HepG2 (cell line): ENCODE results near the gene HPS3. TPM values are rescaled to one million over a fixed set of nuclear protein-coding genes. Genes with fewer than 3 reads are reported as not detected.

ENCODE experiments used
- ARID4A ChIP-seq: sonication (generic); formaldehyde crosslinking; IDR thresholded peaks from 2 replicates; pipeline ENCODE4 v1.5.0; 2020; ENCODE audit warnings: mild to moderate bottlenecking, missing genetic modification reagents, borderline replicate concordance
- CREB3 ChIP-seq: sonication (generic); formaldehyde crosslinking; IDR thresholded peaks from 2 replicates; pipeline ENCODE4 v1.5.0; 2020; ENCODE audit warnings: missing genetic modification reagents
- DPF2 ChIP-seq: sonication (generic); formaldehyde crosslinking; IDR thresholded peaks from 2 replicates; pipeline ENCODE4 v1.4.0; 2020; ENCODE audit warnings: mild to moderate bottlenecking, low read depth, missing genetic modification reagents, borderline replicate concordance
- FOXK2 ChIP-seq: fragments of 450-650 bp; IDR thresholded peaks from 2 replicates; pipeline ENCODE4 v1.6.1; 2016
- FOXP4 ChIP-seq: sonication (generic); formaldehyde crosslinking; IDR thresholded peaks from 2 replicates; pipeline ENCODE4 v1.4.0; 2020; ENCODE audit warnings: missing genetic modification reagents
- HNF1A ChIP-seq, 2 experiments: sonication (generic) in 1 of 2; formaldehyde crosslinking in 1 of 2; IDR thresholded peaks; 2 replicates each; pipeline versions ENCODE4 v1.4.0 to v1.6.1; 2016 to 2020; ENCODE audit warnings: borderline replicate concordance in 1 of 2, low read depth in 1 of 2, mild to moderate bottlenecking in 1 of 2, missing genetic modification reagents in 1 of 2
- LCORL ChIP-seq, 2 experiments: fragments of 450-650 bp in 1 of 2; sonication (generic) in 1 of 2; formaldehyde crosslinking in 1 of 2; IDR thresholded peaks; 2 replicates each; pipeline versions ENCODE4 v1.5.0 to v1.6.1; 2017 to 2020; ENCODE audit warnings: antibody characterized with exemption in 1 of 2, missing genetic modification reagents in 1 of 2
- MAF1 ChIP-seq: sonication (generic); formaldehyde crosslinking; IDR thresholded peaks from 2 replicates; pipeline ENCODE4 v1.5.0; 2020; ENCODE audit warnings: missing genetic modification reagents, borderline replicate concordance
- MTF2 ChIP-seq: sonication (generic); formaldehyde crosslinking; IDR thresholded peaks from 2 replicates; pipeline ENCODE4 v1.5.0; 2020; ENCODE audit warnings: missing genetic modification reagents, borderline replicate concordance
- YEATS4 ChIP-seq: sonication (generic); formaldehyde crosslinking; IDR thresholded peaks from 2 replicates; pipeline ENCODE4 v1.4.0; 2020; ENCODE audit warnings: missing genetic modification reagents, borderline replicate concordance
- ZBED4 ChIP-seq: sonication (generic); formaldehyde crosslinking; IDR thresholded peaks from 2 replicates; pipeline ENCODE4 v1.4.0; 2020; ENCODE audit warnings: missing genetic modification reagents, borderline replicate concordance
- ZNF207 ChIP-seq: fragments of 450-650 bp; IDR thresholded peaks from 2 replicates; pipeline ENCODE4 v1.6.1; 2016; ENCODE audit warnings: antibody characterized with exemption, borderline replicate concordance
- ZNF546 ChIP-seq: sonication (generic); formaldehyde crosslinking; conservative IDR thresholded peaks from 2 replicates; pipeline ENCODE4 v1.8.1; 2023; ENCODE audit warnings: mild to moderate bottlenecking, missing genetic modification reagents
- polyA plus RNA-seq, 8 experiments: library from polyadenylated mRNA; depleted of rRNA in 3 of 8; stranded (reverse) in 7 of 8; unstranded in 1 of 8; fragments of >200 nt; fragmentation: Illumina TruSeq in 4 of 8; extraction: Trizol in 4 of 8; gene quantifications; 2 replicates each; pipeline versions ENCODE4 v1.2.1 to v1.2.3, GENCODE V29; 2011 to 2016; ENCODE audit warnings: low read depth in 4 of 8, missing spikeins in 1 of 8, mixed read lengths in 1 of 8; ENCODE audit not compliant: insufficient read depth in 1 of 8
- total RNA-seq, 5 experiments: library from RNA; depleted of rRNA; stranded (reverse); fragments of >200 nt; fragmentation: Illumina TruSeq; extraction: Trizol; gene quantifications; 2 replicates each; pipeline ENCODE4 v1.2.3, GENCODE V29; 2016; ENCODE audit warnings: low read depth in 1 of 5

Gene HPS3
- total and polyA plus RNA-seq, 2 of the 13 experiments (the other 11 are each of a cell fraction or from before 2014, with no cell fraction given) = 9.5 to 18.9 TPM

GRCh38 chr3:149214702-149215101 is 85.3 kb downstream of the HPS3 start (continued):
- no peak; the same call in 1 of the 2 replicates for TF ChIP-seq YEATS4 (CRISPR knock-in tag)
- no peak for TF ChIP-seq ZNF546 (CRISPR knock-in tag)
- TF ChIP-seq CREB3 (CRISPR knock-in tag) = no peak
- TF ChIP-seq ZNF207 = no peak
- peak; percentile 64 for TF ChIP-seq HNF1A (IDR thresholded peaks at IDR 0.05; ENCODE audit: low read depth)
- TF ChIP-seq HNF1A (CRISPR knock-in tag; IDR thresholded peaks at IDR 0.05; ENCODE audit: borderline replicate concordance) = peak; percentile 35; the same call in 1 of the 2 replicates
- peak; percentile 95 for TF ChIP-seq FOXP4 (CRISPR knock-in tag)
- TF ChIP-seq FOXK2 = peak; percentile 77
- no peak for TF ChIP-seq LCORL (IDR thresholded peaks at IDR 0.05)
- no peak for TF ChIP-seq LCORL (CRISPR knock-in tag; IDR thresholded peaks at IDR 0.05)
- TF ChIP-seq ARID4A (CRISPR knock-in tag) = no peak
- TF ChIP-seq MAF1 = no peak
- TF ChIP-seq DPF2 = peak; percentile 69; the same call in 1 of the 2 replicates
- TF ChIP-seq ZBED4 (CRISPR knock-in tag) = peak; percentile 75
- no peak for TF ChIP-seq MTF2 (CRISPR knock-in tag)
